HG03097 (cell line): ENCODE data around the gene DAPK1.

Experiments used
- ATAC-seq: cut with Tn5 transposase; IDR thresholded peaks from one replicate; pipeline ENCODE4 v1.9.1; 2021; ENCODE audit not compliant: unreplicated experiment, low FRiP score

Gene DAPK1

DNA sequence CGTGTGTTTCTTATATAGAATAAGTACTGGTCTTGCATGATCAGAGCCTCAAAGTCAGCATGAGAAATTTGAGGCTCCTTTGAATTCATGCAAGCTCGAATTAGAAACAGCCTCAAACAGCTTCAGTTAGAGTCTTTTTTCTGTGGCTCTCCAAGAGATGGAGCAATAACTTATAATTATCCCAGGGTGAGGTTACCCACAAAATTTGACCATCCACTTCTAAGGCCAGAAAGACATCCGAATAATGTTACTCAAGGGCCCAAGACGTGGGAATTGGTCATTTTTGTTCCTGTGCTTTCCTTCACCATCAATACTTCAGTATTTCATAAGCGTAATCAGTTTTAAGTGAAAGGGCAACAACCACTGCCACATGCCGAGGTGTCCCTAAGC, 89.7 kb downstream of the DAPK1 start:
- ATAC-seq, result no peak

DNA sequence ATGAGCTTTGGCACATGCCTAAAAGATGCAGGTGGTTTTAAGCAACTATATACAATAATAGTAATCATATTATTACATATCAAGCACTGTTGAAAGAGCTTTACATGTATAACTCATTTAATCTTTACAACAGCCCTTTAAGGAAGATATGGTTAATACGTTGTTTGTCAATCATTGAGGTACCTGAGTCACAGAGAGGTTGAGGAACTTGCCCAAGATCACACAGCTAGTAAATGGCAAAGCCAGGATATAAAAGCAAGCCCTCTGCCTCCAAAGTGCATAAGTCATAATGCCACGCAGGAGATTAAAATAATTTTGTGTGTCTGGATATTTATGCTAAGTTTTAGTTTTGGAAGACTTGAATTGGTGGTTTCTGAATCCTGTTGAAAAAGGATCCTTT, 90.2 kb downstream of the DAPK1 start:
- no peak for ATAC-seq

DNA sequence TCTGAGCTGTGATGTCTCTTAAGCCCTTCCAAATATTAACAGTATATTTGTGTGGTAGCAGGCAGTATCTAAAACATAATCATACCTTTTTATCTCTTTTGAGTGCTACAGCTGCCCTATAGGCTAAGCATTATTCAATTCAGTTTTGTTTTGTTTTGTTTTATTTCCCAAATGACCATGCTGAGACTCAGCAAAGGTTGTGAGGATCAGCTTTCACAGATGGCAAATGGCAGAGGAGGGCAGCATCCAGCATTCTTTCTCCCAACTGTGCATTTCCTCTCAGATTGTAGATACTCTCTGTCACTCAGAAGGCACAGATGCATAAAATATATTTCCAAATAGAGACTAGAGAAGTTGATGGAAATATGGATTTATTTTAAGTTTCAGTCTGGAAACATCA, 90.7 kb downstream of the DAPK1 start:
- ATAC-seq, result no peak

DNA sequence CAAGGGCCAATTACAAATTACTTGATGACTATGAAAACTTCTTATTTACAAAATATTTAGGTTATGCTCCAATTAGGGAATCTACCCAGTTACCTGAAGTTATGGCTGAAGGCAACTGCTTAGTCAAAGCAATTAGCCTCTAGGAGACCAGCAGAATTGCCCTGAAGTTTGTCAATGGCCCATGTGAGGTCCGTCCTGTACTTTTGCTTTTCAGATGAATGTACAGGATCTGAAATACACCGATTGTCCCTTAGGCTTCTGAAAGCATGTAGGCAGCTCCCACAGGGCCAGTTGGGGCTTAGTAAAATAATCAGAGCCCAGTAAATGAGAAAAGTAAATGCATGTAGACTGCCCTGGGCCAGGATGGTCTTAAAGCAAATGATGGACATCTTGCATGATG, 93.3 kb downstream of the DAPK1 start:
- no peak for ATAC-seq

DNA sequence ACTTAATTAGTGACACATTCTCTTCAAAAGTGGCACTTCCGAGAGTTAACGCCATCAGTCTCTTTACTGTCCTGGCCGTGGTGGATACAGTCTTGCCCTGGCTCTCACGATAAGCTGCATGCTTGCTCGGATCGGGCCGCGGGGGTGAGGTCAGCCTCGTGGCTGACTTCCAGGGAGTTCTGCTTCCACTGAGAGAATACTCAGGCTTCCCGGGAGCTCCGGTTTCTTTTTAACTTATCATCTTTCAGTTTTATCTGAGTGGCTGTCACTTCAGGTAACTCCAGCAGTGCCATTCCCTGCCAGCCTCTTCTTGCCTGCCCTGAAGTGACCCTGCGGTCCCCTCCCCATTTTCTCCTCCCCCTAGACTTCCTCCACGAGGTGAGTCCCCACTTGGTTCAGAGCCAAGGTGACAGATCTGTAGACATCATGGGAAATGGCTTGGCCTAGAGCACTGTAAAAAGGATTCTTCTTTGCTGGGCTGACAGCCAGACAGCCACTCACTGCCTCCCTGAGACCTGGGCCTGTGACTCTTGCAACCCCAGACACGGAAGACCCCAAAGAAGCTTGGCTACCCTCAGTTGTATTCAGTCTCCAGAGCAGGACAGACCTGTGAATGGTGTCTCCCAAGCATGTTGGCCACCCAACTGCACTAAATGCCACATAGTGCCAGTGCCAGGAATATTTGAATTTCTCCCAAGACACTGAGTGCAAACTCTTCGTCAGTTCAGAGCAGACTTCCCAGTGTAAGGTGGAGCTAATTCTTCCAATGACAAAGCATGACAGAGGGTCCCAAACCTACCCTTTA, 95.1 kb downstream of the DAPK1 start:
- no peak for ATAC-seq

DNA sequence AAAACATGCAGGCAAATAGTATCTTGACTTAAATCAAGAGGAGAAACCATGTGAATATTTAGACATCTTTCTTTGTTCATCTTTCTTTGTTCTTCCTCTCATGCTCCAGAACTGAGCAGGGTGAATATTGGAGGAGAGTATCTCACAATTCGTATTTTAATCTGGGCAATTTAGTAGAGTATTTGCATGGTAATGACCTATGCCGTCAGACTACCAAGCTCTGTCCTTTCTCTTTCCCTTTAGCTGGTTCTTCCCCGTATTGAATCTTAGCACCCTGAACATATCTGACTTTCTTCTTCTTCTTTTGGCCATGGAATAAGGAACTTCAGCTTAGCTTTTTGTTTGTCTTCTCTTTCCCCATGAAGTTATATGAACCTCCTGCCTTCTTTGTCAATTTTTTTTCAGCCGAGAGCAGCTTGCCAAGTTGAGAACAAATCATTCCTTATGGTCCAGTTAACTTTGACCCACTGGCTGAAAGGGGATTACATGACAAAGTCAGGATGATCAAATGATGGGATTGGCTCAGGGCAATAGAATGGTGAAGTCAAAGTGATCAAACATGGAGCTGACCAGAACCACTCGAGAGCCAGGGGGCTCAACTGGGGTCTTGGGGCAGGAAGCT, 95.8 kb downstream of the DAPK1 start:
- ATAC-seq, result no peak

DNA sequence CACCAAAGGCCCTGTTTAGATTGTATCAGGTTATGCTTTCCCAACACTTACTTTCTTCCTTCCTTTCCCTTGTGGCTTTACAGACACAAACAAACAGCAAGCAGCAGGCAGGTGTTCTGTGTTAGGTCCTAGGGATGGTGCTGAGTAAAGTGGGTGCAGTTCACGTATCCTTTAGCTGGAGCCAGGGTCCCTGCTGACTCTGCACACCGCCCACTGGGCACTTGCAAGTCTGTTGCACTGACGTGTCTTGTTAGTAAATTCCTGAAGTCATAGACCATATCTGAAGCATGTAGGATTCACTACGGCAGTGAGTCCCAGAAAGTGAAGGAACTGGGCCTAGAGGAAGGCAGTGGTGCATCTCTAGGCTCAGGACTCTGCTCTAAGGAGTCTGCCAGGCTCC, 96.5 kb downstream of the DAPK1 start:
- no peak for ATAC-seq

DNA sequence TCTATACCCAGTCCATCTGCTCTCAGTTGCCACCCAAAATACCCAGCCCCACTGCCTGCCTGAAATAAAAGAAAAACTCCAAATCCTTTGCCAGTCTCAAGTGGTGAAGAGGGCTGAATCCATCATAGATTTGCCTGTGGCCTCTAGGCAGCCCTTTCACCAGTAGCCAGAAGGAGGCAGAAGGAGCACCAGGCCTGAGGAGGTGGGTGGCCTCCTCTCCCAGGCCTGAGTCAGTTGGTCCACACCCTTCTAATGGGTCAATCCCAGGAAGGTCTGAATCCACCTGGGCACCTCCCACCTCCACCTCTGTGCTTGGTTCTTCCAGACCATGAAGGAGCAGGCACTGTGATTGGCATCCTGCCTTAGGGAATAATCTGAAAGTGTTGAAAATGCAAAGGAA, 97.0 kb downstream of the DAPK1 start:
- no peak for ATAC-seq

DNA sequence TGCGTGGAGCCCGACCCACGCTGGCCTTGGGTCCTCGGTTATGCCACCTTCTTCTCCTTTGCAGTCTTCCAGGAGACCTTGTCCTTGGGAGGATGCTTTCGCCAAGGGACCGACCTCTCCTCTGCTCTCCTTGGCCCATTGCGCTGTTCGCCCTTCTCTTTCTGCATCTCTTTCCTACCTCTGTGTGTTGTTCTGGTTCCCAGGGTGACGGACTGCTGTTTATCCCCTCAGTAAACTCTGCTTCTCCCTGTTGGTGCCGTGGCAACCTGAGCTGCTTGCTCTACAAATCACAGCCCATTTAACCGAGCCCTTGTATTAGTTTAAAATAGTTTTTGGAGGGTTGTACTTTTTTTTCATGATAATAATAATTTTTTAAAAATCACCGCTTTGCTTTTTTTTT, 97.9 kb downstream of the DAPK1 start:
- no peak for ATAC-seq

DNA sequence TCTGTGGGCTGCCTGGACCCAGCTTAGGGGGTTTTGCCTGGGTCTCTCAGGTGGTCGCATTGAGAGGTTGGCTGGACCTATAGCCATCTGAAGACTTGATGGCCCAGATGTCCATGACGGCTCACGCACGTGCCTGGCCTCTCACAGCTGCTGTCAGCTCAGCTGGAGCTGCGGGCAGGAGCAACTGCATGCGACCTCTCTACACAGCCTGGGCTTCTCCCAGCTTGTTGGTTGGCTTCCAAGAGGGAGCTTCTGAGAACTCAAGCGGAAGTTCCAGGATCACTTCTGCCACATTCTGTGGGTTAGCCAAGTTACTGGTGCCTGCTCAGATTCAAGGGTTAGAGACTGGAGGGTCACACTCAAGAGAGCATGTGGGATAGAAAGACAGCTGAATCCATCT, 99.2 kb downstream of the DAPK1 start:
- ATAC-seq, result no peak

DNA sequence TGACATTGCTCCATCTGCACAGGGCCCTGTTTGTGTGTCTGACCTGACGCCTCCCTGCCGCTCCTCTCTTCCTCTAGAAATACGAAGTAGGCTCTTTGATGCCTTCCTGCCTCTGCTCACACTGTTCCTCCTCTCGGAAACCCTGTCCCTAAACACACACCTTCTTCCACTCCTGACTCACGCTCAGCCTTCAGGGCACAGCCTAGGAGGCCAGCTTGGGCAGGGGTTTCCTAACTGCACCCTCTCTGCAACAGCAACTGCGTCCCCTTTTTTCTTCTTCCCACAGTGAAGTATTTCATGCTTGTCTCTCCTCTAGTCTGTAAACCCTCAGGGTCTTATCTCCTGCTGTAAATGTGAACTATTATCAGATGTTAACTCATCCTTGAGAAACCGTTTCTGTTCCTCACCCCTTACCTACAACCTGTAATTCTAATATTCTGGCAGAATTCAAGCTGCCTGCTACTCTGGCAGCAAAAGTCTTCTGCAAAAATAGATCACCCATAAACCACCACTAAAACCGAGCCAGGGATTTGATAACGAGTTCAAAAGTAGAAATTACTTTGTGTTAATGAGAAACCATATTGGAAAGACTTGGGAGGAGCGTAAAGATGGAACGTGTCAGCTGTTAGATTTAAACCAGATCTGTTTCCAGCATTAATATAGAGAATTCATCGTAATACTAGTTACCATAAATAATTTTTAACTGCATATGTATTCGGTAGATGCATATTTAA, 100.2 kb downstream of the DAPK1 start:
- no peak for ATAC-seq

DNA sequence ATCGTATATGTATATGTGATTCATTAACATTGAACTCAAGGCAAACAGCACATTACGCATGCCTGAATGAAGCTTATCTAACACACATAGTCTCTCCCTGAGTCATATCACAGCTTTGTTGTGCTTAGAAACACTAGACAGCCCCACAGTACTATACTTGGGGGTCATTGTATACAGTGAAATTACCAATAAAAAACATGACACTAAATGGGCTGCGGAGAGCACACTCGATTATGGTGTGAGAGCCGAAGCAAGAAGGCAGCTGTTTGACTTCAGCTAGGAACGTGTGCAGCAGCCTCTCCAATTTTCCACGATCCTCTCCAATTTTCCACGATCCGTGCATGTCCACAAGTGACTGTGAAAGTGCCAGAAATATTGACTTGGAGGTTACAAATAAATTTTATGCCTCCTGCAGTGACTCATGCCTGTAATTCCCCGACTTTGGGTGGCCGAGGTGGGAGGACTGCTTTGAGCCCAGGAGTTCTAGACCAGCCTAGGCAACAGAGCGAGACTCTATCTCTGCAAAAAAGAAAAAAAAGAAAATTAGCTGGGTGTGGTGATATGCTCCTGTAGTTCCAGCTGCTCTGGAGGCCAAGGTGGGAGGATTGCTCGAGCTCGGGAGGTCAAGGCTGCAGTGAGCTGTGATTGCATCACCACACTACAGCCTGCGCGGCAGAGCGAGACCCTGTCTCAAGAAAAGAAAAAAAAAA, 102.4 kb downstream of the DAPK1 start:
- no peak for ATAC-seq

DNA sequence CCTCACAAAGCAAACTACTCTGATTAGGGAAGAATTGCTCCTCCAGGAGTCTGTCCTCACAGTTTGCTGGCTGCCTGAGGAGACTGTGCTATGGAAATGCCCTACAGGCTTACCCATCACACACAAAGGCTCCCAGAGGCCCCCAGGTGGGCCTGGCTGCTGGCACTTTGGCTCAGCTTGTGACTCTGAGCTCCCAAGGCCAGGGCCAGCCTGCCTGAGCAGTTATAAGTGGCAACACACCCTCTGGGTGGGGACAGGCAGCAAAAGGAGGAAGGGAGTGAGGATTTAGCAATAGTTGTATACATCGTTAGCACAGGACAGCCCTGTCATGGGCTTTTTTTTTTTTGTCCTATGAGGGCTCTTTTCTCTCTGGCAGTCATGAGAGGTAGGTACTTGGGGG, 103.5 kb downstream of the DAPK1 start:
- no peak for ATAC-seq

DNA sequence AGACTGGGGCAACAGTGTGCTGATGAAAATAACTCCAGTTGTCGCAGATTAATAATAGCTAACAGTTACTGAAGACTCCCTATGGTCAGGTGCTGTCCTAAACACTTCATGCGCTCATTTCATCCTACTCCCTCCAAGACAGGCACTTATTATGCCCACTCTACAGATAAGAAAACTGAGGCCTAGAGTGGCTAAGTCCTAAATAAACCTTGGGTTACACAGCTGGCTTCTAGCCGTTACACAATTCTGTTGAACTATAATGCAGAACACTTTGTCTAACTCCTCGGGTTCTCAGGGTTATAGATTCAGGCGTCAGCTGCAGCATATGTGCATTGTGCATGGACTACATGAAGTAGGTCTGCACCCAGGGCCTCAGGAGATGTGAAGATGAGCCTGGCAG, 103.9 kb downstream of the DAPK1 start:
- no peak for ATAC-seq

DNA sequence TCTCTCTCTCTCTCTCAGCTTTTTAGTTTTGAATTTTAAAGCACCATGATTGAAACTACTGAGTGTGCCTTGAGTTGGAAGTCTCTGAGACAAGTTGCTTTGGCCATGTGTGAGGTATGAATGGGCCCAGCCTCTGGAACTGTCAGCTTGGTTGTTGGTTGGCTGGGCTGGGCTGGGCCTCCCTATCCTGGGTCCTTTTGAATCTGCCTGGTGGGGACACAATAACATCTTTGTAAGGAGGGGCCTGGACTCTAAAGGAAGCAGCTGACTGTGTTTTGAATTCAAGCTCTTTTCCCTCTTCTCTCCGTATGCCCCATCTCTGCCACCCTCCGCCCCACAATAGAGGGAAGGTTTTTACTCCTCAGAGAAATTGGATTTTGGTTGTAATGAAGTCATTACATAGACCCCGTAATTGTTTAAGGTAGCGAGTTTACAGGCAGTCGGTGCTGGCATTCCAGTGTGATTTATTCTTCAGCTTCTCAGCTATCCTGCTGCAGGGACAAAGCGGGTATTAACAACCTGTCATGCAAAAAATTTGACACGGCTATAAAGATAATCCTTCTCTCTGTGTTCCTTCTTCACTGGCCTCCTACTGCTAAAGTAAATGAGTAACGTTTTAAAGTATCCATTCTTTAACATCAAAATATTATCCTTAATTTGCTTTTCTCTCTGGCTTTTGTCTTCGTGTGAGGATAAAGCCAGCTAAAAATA, 105.4 kb downstream of the DAPK1 start:
- no peak for ATAC-seq

DNA sequence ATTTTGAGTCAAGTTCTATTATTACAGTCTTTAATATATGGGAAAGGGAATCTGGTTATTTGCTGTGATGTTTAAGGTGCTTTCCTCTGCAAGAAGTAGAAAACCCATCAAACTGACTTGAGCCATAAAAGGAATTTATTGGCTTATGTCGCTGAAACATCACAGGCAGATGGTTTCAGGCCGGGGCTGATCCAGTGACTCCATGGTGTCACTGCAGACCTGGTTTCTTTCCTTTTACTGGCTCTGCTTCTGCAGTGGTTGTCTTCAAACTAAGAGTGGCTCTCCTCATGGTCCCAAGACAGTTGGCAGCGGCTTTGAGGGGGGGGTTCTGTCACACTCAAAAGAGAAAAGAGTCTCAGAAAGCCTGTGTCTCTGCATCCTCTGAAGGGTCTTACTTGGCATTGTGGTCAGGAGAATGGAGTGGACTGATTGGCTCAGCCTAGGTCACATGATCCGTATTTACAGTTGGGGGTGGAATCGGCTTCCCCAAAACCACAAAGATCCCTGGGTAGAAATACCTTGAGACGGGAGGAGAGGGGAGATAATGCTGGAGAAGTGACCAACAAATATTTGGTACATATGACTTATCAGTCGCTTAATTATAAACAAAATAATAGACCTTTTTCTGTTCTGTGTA, 106.3 kb downstream of the DAPK1 start:
- no peak for ATAC-seq

DNA sequence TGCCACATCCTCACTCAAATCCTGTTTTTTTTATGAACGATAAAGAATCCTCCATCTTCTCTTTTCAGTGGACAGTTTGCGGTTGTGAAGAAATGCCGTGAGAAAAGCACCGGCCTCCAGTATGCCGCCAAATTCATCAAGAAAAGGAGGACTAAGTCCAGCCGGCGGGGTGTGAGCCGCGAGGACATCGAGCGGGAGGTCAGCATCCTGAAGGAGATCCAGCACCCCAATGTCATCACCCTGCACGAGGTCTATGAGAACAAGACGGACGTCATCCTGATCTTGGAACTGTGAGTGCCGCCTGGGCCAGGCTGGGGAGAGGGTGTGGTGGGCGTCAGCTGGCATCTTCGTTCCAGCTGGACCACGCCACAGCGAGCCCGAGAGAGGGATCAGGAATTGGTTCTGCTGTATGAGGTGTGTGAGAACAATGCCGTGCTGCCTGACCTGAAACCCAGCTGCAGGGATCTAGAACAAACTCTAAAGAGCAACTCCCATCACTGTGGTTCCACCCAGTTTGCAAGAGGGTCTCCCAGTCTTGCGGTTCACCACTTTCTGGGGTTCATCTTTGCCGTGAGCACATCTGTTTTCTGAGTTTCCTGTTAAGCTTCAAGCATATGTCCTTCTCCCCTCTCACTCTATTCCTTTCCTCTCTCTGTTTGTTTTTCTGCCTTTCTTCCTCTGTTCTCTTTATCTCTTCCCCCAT, 107.4 kb downstream of the DAPK1 start:
- ATAC-seq, result no peak

DNA sequence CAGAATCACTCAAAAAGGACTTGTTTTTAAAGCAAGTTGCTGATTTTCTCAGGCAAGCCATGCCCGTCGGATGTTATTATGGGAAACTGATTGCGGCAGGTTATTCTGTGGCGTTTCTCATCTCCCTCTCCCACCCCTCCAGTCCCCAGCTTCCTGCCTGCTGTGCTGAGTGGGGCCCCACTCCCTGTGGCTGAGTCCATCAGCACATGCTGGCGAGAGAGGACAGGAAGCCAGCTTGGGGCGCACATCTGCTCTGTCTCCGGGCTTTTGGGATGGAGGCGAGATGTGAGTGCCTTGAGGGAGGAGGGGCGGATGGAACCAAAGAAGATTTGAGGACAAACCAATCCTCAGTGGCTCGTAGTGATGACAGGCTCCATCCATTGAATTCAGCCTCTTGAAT, 108.0 kb downstream of the DAPK1 start:
- no peak for ATAC-seq

DNA sequence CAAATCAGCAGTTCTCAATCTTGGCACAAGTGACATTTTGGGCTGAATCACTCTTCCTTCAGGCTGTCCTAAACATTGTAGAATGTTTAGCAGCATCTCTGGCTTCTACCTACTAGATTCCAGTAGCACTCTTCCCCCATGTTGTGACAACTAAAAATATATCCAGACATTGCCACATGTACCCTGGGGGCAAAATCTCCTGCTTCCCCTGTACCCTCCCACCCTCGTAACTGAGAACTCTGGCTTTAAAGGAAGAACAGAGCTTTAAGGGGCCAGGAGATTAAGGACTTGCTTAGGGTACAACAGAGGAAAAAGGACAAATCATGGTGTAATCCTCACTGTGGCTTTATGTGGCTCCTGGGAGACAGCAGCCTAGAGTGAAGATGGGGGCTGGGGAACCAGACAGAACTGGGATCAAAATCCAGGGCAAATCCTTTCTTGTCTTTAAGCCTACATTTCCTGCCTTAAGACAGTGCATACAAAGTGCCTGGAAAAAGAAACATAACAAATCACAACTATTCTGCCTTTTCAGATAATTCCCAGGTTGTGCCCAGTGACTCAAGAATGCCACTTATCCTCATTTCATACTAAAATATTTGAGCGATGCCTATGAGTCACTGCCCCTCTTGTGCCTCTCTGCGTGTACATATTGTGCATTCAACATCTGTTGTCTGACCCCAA, 109.3 kb downstream of the DAPK1 start:
- ATAC-seq, result no peak
